NCI-H2196 treated with DMSO at 0.1 percent for 48 hours (cell line): ENCODE measurements around the gene NFASC.
A peak's percentile ranks its signal among the peaks of the same experiment; 100 is the strongest.

Experiments used
- DNase-seq: peaks from one replicate; lab custom pipeline; 2025; ENCODE audit not compliant: unreplicated experiment; lab: John Stamatoyannopoulos, UW

Gene NFASC

GRCh38 chr1:205002705-205003104 is 132.0 kb downstream of the NFASC start:
- no peak for DNase-seq

- no peak for DNase-seq
Measured at GRCh38 chr1:205003358-205004131, 132.9 kb downstream of the NFASC start.

DNA sequence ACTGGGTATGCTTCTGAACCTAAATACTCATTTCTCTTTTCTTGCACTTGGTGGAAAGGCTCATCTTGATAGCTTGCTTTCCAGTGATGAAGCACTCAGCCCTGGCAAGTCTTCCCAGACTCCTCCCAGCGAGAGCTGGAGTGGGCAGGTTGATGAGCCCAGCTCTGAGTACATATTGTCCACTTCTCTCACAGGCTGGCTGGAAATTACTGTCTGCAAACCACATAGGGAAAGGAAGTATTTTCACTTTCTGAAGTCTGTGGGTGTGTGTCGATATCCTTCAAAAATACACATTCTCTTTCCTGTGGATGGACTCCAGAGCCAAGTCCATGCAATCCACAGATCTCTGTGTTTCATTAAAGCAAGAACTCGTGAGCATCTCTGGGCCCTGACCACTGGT is 133.7 kb downstream of the NFASC start:
- DNase-seq = no peak

DNA sequence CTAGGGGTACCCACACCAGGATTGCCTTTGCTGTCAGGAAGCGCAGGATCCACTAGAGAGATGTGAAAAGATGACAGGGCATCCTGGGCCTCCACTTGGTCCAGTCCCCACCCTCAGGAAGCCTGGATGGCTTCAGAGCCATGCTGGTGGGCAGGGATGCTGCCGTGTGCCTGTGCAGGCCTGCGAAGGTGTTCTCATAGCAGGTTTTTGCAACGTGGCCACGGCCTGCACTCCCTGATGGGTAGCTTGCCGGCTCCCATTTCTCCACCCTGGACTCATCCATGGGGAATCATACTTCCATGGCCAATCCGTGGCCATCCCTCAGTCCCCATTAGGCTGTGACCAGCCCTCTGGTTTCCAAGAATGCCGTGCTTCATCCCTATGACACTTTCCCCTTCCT is 138.2 kb downstream of the NFASC start:
- DNase-seq = no peak

- no peak for DNase-seq
Measured at GRCh38 chr1:205009670-205010069, 139.0 kb downstream of the NFASC start.

DNA sequence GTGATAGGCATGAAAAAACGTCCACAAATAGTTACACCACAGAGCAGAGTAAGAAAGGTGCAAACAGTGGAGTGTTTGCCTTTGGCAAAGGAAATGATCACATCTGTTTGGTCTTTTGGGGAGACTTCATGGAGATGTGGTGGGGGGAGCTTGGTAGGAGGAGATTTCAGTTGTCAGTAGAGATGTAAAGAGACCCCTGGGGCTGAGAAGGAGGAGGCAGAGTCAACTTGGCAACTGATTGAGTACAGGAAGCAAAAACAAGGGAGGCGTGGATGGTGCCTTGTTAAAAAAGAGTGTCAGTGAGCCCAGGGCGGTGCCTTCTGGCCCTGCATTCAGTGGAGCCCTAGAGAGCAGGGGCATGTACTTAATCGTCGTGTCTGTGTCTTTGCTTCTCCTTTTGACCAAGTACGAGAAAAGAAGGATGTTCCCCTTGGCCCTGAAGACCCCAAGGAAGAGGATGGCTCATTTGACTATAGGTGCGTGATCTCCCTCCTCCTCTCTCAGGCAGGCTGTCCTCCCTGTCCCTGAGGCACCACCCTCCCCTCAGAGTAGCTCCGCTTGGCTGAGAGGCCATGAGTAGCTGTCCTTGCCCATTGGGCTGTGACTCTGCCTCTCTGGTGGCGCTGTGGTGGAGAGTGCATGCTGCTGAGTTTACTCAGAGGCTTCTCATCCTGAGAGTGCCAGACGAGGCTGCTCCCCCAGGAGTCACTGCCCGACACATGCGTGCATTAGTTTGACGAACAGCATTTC is 141.9 kb downstream of the NFASC start:
- DNase-seq = no peak

- DNase-seq = peak; percentile 34
Measured at GRCh38 chr1:205013683-205014367, 143.2 kb downstream of the NFASC start.

DNA sequence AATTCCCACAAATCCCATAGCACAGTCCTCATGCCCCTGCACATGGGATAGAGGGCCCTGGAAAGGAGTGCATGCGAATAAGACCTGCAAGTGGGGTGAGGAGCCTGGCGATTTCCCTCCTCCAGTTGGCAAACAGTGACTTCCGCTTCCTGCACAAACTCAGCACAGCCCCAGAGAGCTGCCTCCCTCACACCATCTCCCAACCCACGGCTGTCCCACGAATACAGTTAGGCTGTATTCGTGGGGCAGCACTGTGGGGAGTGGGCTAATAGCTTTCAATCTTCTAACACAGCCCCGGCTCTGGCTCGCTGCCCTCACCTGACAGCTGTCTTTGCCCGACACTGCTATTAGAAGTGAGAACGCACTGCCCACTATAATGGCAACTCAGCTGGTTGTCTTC is 144.1 kb downstream of the NFASC start:
- no peak for DNase-seq

GRCh38 chr1:205015241-205015640 is 144.6 kb downstream of the NFASC start:
- no peak for DNase-seq

DNA sequence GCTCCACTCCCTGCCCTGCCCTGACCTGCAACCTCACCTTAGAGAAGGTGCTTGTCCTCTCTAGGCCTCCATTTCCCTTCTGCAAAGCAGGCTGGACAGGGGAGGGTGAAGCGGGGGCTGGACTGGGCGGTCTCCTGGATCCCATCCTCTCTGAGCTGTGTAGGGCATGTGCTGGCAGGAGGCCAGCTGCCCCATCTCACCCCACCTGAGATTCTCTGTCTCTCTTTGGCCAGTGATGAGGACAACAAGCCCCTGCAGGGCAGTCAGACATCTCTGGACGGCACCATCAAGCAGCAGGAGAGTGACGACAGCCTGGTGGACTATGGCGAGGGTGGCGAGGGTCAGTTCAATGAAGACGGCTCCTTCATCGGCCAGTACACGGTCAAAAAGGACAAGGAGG is 145.4 kb downstream of the NFASC start:
- DNase-seq = no peak

GRCh38 chr1:205016584-205016983 is 145.9 kb downstream of the NFASC start:
- no peak for DNase-seq

- no peak for DNase-seq
Measured at GRCh38 chr1:205017001-205017400, 146.3 kb downstream of the NFASC start.

DNA sequence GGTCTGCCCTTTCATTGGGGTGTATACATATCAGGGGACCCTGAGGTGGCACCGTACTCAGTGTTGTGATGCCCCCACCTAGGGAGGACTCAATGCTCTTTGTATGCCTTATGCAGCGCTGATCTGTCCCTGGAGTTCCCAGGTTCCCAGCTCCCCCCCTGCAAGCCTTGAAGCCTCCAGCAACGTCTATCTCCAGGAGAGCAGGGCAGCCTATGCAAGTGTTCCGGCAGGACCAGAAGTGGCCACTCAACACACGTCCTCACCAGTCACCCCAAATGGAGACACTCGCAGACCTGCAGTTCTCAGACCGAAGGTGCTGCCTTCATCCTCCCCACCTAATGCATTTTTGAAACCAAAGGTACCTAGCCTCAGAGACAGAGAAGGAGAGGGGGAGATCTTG is 147.1 kb downstream of the NFASC start:
- DNase-seq = no peak

- no peak for DNase-seq
Measured at GRCh38 chr1:205018381-205018780, 147.7 kb downstream of the NFASC start.

DNA sequence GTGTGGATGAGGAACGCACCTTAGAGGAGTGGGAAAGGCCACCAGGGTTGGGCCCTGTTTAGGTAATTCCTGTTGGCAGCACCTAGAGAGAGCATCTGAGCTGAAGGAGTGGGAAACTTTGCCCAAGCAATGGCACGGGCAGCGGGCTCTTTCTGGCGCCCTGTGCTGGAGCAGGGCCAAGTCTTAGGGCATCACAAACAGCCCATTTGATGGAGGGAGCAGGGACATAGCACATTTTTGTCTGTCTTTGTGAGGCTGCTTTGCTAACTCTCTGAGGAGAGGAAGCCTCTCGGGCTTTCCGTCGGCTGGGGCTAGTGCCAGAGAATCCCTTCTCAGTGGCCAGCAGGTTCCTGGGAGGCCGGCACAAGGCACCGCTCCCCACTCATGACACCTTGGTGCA is 149.8 kb downstream of the NFASC start:
- no peak for DNase-seq

DNA sequence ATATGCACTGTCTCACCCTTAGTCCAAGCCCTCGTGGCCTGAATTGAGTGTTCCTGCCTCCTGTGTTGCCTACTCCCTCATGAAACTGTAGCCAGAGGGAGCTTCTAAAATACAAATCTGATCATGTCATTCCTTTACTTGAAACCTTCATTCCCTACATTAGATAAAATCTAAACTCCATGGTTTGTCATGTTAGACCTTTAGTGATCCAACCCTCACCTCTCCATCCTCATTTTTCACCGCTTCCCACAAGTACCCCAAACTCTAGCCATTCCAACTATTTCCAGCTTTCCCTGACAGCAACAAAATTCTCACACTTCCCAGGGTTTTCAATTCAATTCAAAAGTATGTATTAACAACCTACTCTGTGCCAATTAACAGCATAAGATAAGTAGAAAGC is 154.0 kb downstream of the NFASC start:
- no peak for DNase-seq

- DNase-seq = no peak
Measured at GRCh38 chr1:205025239-205025638, 154.6 kb downstream of the NFASC start.

- DNase-seq = no peak
Measured at GRCh38 chr1:205026181-205026580, 155.5 kb downstream of the NFASC start.

DNA sequence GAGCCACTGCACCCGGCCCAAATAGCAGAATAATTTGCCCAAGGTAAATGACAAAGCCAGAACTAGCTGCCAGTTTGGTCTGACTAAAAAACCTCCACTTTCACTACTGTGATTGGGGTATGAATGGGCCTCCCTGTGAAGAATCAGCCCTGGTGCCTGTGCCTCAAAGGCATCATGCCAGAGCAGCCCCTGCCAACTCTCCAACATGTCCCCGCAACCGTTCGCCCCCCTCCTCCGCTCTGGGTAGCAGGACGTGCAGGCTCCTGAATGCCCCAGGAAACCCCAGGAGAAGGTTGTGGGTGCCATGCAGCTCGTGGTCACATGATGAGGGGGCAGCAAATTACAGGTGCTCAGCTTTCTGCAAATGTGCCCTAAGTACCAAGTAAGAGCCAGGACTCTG is 157.7 kb downstream of the NFASC start:
- no peak for DNase-seq

DNA sequence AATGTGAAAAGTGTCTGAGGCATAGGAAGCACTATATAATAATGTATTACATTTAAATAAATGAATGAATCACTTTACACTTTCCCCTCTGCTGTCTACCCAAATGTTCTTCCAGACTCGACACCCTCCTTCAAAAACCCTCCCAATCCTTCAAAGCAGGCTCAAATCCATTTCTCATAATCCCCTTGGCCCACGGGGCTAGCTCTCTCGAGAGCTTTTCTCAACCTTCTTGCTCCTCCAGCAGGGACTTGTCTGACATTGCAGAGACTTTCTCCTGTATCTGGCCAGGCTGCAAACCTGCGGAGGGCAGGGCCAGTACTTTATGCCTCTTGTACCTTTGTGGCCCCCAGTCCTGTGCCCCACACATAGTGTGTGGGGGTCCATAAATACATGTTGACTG is 158.3 kb downstream of the NFASC start:
- no peak for DNase-seq

DNA sequence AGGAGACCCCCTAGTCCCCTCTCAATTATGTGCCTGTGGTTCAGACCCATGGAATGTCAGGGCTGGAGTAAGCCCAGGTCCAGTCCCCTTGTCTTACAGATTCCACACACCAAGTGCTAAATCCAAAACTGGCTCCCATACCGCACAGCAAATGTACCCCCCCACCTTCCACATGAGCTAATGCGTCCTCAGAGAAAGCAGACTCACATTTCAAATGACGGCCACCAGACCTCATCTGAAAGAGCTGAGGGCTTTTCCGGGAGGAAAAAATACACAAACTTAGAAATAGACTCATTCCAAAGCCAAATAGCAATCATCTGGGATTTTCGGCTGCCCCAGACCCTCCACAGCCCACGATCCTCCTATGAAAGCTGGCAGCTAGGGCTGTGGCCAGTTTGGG is 159.6 kb downstream of the NFASC start:
- DNase-seq = no peak

GRCh38 chr1:205030896-205031295 is 160.2 kb downstream of the NFASC start:
- DNase-seq = no peak
